Superior temporal gyrus (tissue), 1 donor: Measurements from ENCODE around the gene RPS10.
A peak's percentile ranks its signal among the peaks of the same experiment; 100 is the strongest.
"Not testable (repeated sequence)": the region's sequence is repeated elsewhere in the genome, so short reads cannot be mapped to it uniquely, and the experiment has no call there.

Experiments used
- DNase-seq: peaks from one replicate; pipeline ENCODE4 v3.0.0-alpha.2; 2016; ENCODE audit errors: extremely low spot score

Gene RPS10

GRCh38 chr6:34447910-34448309 lies 22.0 kb upstream of the RPS10 start:
- DNase-seq, result no peak

- no peak for DNase-seq
Observed at GRCh38 chr6:34447386-34447785, 21.5 kb upstream of the RPS10 start.

- no peak for DNase-seq
Observed at GRCh38 chr6:34445313-34445860, 19.5 kb upstream of the RPS10 start.

- no peak for DNase-seq
Observed at GRCh38 chr6:34441526-34441925, 15.7 kb upstream of the RPS10 start.

DNA sequence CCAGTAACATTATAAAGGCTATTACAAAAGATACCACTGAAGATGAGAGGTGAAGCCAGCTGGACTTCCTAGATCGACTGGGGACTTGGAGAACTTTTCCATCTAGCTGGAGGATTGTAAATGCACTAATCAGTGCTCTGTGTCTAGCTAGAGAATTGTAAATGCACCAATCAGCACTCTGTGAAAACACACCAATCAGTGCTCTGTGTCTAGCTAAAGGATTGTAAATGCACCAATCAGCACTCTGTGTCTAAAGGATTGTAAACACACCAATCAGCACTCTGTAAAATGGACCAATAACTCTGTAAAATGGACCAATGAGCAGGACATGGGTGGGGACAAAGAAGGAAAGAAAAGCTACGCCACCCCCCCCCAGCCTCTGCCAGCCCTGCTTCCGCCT lies 13.6 kb upstream of the RPS10 start:
- DNase-seq, result no peak

GRCh38 chr6:34438705-34439104 lies 12.8 kb upstream of the RPS10 start:
- no peak for DNase-seq

- DNase-seq, result no peak
Observed at GRCh38 chr6:34437644-34437970, 11.7 kb upstream of the RPS10 start.

DNA sequence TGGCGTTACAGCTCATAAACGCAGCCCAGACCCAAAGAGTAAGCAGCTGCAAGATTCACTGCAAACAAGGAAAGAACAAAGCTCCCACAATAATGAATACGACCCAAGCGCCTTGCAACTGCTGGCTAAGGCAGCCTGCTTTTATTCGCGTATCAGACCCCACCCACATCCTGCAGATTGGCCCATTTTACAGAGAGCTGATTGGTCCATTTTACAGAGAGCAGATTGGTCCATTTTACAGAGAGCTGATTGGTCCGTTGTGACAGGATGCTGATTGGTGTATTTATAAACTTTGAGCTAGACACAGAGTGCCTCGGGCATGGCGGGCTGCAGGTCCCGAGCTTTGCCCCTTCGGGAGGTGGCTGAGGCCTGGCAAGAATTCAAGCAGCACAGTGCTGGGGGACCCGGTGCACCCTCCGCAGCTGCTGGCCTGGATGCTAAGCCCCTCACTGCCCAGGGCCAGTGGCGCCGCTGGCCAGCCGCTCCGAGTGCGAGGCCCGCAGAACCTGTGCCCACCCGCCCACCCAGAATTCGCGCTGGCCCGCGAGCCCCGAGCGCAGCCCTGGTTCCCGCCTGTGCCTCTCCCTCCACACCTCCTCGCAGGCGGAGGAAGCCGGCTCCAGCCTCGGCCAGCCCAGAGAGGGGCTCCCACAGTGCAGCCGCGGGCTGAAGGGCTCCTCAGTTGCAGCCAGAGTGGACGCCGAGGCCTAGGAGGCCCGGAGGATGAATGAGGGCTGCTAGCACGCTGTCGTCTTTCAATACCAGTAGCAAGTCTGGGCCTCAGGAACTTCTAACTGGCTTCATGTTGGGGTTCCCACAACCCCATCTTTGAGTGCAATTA lies 11.2 kb upstream of the RPS10 start:
- peak; percentile 25 for DNase-seq

- DNase-seq, result no peak
Observed at GRCh38 chr6:34435916-34436315, 10.0 kb upstream of the RPS10 start.

DNA sequence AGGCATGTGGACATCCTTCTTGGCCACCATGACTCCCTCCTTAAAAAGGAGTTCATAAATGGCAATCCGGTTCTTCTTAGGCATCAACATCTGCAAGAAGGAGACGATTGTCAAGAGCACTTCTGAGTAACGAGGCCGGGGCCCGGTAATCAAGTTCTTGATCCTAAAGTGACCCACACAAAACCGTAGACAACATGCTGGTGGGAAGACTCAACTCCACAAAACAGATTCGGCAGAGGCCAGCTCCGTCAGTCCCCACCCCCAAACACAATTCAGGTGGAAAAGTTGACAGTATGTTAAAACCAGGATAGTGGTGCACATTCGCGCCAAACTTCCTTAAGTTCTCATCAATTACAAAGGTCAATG lies 754 bp downstream of the RPS10 start:
- no peak for DNase-seq

DNA sequence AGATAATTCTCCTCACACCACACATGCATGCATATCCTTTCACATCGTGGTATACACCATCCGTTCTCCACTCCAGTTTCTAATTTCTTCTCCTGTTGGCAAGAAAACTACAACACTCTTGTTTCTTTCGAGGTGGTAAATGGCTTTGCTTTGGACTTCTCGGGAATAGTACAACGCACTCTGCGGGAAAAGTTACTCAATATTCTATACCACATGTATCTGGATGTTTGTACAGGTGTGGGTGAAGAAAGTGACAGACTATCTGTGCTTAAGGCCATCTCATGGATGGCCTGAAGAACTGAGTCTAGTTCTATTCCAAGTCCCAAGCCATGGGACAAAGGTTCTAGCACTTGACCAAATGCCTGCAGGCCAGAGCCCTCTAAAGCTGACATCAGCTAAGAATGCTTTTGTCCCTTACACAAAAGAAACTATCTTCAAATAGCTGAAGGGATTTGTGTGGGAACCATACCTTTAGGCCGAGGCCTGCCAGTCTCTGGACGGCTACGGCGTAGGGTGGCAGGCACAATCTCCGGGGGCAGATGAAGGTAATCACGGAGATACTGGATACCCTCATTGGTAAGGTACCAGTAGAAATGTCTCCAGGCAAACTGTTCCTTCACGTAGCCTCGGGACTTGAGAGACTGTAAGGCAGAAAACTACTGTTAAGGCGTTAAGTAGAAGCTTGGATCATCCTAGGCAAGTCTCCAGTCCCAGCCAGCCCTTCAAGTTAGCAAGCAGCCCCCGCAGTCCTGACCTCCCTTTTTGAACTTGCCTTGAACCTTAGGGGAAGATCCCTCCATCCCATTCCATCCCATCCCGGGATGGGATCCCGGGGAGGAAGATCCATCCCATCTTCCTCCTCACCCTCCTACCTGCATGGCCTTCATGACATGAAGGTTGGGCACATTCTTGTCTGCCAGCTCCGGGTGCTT lies 1.4 kb downstream of the RPS10 start:
- DNase-seq, result no peak

DNA sequence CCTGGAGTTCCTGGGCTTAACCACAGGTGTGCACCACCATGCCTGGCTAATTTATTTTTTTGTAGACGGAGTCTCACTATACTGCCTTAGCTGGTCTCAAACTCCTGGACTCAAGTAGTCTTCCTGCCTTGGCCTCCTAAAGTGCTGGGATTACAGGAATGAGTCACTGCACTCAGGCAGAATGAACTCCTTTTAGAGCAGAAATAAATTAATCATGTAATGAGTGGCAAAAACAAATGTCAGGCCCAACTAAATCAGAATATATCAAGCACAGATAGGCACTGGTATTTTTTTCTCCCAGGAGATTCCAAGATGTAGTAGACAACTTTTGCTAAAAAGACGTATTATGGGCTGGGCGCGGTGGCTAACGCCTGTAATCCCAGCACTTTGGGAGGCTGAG lies 2.6 kb downstream of the RPS10 start:
- no peak for DNase-seq

- DNase-seq, result no peak
Observed at GRCh38 chr6:34418367-34418766, 7.5 kb downstream of the RPS10 start.

GRCh38 chr6:34416877-34417371 lies 8.9 kb downstream of the RPS10 start:
- DNase-seq, result no peak

DNA sequence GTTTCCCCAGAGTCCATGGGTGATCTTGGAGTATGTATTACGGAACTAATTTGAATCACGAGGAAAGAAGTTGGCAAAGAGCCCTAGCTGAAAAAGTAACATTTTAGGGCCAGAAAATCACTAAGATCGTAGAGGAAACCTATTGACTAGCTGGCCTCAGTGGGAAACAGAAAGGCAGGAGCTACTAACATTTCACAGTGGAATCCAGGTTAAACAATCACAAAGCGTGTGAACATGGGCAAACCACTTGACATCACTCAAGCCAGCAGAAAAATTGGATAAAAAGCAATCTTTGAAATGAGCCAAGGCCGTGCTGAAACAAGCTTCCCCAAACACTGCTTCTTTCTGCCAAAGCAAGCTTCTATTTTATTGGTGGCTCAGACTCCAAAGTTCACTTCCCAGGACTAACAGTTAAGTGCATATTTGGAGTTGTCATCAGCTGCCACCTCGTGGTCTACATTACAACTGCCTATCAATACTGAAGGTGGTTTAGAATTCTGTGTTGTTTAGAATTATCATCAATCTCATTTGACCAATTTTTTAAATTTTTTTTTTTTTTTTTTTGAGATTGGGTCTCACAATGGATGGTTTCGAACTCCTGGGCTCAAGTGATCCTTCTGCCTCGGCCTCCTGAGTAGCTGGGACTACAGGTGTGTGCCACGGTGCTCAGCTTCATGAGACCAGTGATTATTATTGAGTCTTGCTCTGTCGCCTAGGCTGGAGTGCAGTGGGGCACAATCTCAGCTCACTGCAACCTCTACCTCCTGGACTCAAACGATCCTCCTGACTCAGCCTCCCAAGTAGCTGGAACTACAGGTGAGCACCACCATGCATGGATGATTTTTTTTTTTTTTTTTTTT lies 10.6 kb downstream of the RPS10 start:
- DNase-seq, result peak; percentile 89

DNA sequence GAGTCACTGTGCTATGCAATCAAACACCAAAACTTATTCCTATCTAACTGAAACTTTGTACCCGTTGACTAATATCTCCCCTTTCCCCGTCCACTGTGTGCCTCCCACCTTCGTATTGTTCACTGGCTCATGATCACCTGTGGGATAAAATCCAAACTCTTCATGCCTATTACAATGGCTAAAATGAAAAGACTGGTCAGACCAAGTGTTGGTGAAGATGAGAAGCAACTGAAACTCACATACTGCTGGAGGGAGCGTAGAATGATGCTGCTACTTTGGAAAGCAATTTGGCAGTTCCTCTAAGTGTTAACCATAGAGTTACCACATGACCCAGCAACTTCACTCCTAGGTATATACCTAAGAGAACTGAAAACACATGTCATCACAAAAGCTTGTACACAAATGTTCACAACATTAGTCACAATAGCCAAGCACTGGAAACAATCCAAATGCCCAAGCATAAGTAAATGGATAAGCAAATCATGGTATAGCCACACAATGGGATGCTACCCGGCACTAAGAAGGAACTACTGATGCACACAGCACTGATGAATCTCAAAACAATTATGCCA lies 13.1 kb downstream of the RPS10 start:
- no peak for DNase-seq

DNA sequence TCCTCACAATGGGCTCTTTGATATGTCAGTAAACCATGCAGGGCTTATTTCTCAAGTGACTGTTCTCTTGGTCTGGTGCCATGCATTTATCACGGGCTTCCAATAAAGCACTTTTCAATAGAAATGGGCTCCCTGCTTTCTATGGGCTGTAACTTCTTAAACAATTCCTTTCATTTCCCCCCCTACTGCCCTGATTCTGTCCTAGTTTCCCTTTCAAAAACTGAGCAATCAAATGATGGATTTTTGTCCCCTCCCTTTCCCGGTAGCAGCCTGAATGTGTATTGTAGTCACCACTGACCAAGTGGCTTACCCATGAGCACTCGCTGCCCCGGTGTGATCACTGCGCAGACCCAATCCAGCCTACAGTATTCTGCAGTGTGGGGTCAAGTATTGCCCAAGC lies 13.9 kb downstream of the RPS10 start:
- DNase-seq, result peak; percentile 81

DNA sequence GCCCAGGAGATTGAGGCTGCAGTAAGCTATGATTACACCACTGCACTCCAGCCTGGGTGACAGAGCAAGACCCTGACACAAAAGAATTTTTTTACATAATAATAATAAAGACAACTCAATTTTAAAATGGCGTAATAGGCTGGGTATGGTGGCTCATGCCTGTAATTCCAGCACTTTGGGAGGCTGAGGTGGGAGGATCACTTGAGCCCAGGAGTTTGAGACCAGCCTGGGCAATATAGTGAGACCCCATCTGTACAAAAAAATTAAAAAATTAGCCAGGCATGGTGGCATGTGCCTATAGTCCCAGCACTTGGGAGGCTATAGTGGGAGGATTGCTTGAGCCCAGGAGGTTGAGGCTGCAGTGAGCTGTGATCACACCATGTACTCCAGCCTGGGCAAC lies 18.0 kb downstream of the RPS10 start:
- not testable (repeated sequence) for DNase-seq

GRCh38 chr6:34396518-34396917 lies 29.4 kb downstream of the RPS10 start:
- DNase-seq, result no peak

GRCh38 chr6:34393966-34394305 lies 31.9 kb downstream of the RPS10 start:
- DNase-seq, result no peak

GRCh38 chr6:34393191-34393965 lies 32.5 kb downstream of the RPS10 start:
- DNase-seq, result peak; percentile 66
